ENCODE measurements around the gene CLEC3B.

CLEC3B gene

GRCh38 chr3:45003859-45004258 is 22.2 kb upstream of the CLEC3B start:
- no peak for DNase-seq (ENCODE audit: low spot score)

- DNase-seq (ENCODE audit: low spot score), result no peak
Observed at GRCh38 chr3:45007091-45007490, 19.0 kb upstream of the CLEC3B start.

GRCh38 chr3:45008117-45008516 is 18.0 kb upstream of the CLEC3B start:
- DNase-seq (ENCODE audit: low spot score), result no peak

- DNase-seq (ENCODE audit: low spot score), result no peak
Observed at GRCh38 chr3:45009868-45010267, 16.2 kb upstream of the CLEC3B start.

- DNase-seq (ENCODE audit: low spot score), result no peak
Observed at GRCh38 chr3:45010811-45011333, 15.2 kb upstream of the CLEC3B start.

GRCh38 chr3:45011756-45012508 is 14.2 kb upstream of the CLEC3B start:
- no peak for DNase-seq (ENCODE audit: low spot score)

GRCh38 chr3:45012577-45012976 is 13.5 kb upstream of the CLEC3B start:
- no peak for DNase-seq (ENCODE audit: low spot score)

- DNase-seq (ENCODE audit: low spot score), result no peak
Observed at GRCh38 chr3:45016916-45017315, 9.2 kb upstream of the CLEC3B start.

- DNase-seq (ENCODE audit: low spot score), result no peak
Observed at GRCh38 chr3:45017821-45018220, 8.3 kb upstream of the CLEC3B start.

- no peak for DNase-seq (ENCODE audit: low spot score)
Observed at GRCh38 chr3:45020534-45020933, 5.6 kb upstream of the CLEC3B start.

- no peak for DNase-seq (ENCODE audit: low spot score)
Observed at GRCh38 chr3:45021524-45022297, 4.4 kb upstream of the CLEC3B start.

- no peak for DNase-seq (ENCODE audit: low spot score)
Observed at GRCh38 chr3:45023675-45024074, 2.4 kb upstream of the CLEC3B start.

- DNase-seq (ENCODE audit: low spot score), result no peak
Observed at GRCh38 chr3:45024542-45025255, 1.4 kb upstream of the CLEC3B start.

- no peak for DNase-seq (ENCODE audit: low spot score)
Observed at GRCh38 chr3:45026957-45027356, 854 bp downstream of the CLEC3B start.

- no peak for DNase-seq (ENCODE audit: low spot score)
Observed at GRCh38 chr3:45027441-45027840, 1.3 kb downstream of the CLEC3B start.

GRCh38 chr3:45029216-45029615 is 3.1 kb downstream of the CLEC3B start:
- DNase-seq (ENCODE audit: low spot score), result no peak

- DNase-seq (ENCODE audit: low spot score), result no peak
Observed at GRCh38 chr3:45029661-45030060, 3.6 kb downstream of the CLEC3B start.

- DNase-seq (ENCODE audit: low spot score), result no peak
Observed at GRCh38 chr3:45031531-45031930, 5.4 kb downstream of the CLEC3B start.

GRCh38 chr3:45032113-45032512 is 6.0 kb downstream of the CLEC3B start:
- DNase-seq (ENCODE audit: low spot score), result no peak

GRCh38 chr3:45033791-45034190 is 7.7 kb downstream of the CLEC3B start:
- DNase-seq (ENCODE audit: low spot score), result no peak

GRCh38 chr3:45034612-45035252 is 8.6 kb downstream of the CLEC3B start:
- no peak for DNase-seq (ENCODE audit: low spot score)

All from LoVo (cell line).